ENCODE data around the gene PLVAP.

The PLVAP gene

DNA sequence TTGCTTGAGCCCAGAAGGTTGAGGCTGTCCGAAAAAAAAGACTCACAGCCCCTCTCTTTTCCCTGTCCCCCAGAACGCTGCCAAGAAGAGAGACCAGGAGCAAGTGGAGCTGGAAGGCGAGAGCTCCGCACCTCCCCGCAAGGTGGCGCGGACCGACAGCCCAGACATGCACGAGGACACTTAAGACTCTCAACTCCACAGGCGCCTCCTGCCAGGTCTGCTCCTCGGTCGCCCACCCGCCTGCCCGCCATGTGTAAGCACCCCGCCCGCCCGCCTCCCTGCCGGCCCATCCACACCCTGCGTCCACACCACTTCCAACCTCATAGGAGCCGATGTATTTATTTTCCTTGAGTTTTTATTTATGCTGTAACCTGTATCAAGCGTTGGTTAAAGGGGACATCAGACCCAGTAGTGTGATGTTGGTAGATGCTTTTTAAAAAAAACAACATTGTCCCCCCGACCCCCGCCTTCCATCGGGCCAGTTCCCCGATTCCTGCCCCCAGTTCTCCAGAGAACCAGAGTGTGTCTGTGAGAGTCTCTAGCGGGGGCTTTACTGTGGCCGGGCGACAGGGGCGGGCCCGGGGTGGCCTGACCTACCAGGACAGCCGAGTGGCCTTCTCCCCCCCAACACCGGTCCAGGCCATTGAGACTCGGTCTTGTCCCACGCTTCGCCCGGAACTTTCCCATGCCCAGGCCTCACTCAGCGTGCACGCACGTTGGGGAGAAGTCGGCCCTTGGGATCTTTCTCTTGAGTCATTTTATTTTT is 57.5 kb downstream of the PLVAP start:
- no peak for DNase-seq

GRCh38 chr19:17318966-17319365 is 58.2 kb downstream of the PLVAP start:
- DNase-seq: no peak

- DNase-seq: no peak
Observed at GRCh38 chr19:17314007-17314593, 63.0 kb downstream of the PLVAP start.

- DNase-seq: no peak
Observed at GRCh38 chr19:17312189-17313113, 64.7 kb downstream of the PLVAP start.

GRCh38 chr19:17311455-17312188 is 65.5 kb downstream of the PLVAP start:
- DNase-seq: no peak

DNA sequence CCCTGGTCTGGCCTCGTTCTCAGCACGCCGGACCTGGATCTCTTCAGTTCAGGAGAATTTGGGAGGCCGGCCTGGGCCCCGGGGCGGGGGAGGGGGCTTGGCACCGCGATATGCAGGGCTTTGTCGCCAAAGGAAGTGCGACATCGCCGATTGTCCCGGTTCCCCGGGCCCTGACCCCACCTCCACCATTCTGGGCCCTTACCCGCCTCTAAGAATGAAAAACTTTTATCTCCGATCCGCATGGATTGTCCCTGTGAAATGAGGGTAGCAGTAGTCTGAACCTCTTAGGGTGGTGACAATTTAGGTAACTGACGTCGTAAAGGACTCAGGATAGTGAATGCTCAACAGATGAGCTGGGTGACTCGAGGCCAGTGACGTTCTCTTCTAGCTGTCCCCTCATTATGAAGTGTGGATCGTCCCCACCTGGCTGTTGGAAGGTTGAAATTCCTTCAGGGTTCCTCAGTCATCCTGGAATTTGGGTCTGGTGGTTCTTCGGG is 67.1 kb downstream of the PLVAP start:
- DNase-seq: no peak

GRCh38 chr19:17309198-17309964 is 67.8 kb downstream of the PLVAP start, which contains the start of gene DDA1:
Gene DDA1, plus strand, starts transcription at chr19:17309563. Its CDS starts 92 bp downstream, at chr19:17309655.
- peak; percentile 100 for DNase-seq

DNA sequence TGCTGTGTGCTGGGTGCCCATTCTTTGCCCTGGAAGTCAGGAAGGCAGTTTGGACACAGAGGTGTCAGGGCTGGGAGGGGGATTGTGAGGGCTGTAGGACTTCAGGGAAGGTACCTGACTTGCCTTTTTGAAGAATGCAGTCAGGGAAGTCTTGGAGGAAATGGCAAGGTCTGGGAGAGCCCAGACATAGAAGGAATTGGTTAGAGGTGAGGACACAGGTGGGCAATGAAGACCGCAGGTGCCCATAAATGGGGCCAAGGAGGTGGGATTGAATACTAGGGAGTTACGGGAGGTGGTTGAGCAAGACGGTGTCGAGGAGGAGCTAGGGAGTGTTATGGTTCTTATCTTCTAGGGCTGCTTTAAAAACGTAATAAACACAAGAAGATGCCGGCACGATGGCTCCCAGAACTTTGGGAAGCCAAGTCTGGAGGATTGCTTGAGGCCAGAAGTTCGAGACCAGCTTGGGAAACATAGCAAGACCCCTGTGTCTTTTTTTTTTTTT is 69.2 kb downstream of the PLVAP start:
- no peak for DNase-seq

GRCh38 chr19:17306285-17306714 is 70.8 kb downstream of the PLVAP start:
- DNase-seq: no peak

GRCh38 chr19:17305517-17306284 is 71.4 kb downstream of the PLVAP start, which contains the start of gene MRPL34:
Gene MRPL34, plus strand, starts transcription at chr19:17305872. Its CDS starts 21 bp downstream, at chr19:17305893.
- peak; percentile 99 for DNase-seq

DNA sequence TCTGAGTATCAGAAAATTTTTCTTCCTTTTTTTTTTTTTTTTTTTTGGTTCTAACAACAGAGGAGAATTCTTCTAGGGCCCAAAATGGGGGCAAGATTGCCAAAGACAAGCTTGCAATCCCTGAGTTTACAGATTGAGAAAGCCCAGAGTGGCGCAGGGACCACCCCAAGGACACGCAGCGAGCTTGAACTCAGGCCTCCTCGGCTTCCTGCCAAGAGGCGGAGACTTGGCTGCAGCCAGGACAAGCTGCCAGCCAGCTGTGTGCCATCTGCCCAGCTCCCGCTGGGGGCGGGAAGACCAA is 72.0 kb downstream of the PLVAP start:
- no peak for DNase-seq

DNA sequence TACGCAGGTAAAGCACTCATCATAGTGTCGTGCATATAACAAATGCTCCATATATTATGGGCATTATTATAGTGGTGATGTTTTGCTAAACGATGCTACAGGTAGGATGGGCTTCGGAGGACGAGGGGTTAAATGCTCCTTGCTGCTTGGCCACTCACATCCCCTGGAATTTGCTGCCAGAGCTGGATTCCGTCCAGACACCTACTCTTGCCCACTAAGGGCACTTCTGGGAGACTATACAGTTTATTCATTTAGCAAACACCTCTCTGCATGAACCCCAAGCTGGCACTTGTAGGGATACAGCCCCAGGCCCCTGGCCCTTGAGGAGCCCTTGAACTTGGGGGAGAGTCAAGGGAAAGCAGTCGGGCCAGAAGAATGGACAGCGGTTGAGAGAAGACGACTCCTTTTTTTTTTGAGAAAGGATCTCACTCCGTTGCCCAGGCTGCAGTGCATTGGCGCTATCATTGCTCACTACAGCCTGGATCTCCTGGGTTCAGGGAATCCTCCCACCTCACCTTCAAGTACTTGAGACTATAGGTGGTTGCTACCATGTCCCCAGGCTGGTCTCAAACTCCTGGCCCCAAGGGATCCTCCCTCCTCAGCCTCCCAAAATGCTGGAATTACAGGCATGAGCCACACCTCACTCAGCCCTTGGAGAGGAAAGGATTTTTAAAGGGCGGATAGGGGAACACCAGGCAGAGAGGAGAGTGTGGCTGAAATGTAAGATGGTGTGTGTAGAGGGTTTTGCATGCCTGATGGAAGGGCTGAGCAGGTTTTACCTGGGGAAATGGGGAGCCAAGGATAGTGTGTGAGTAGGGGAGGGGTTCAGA is 72.5 kb downstream of the PLVAP start:
- no peak for DNase-seq

- no peak for DNase-seq
Observed at GRCh38 chr19:17303940-17304267, 73.2 kb downstream of the PLVAP start.

DNA sequence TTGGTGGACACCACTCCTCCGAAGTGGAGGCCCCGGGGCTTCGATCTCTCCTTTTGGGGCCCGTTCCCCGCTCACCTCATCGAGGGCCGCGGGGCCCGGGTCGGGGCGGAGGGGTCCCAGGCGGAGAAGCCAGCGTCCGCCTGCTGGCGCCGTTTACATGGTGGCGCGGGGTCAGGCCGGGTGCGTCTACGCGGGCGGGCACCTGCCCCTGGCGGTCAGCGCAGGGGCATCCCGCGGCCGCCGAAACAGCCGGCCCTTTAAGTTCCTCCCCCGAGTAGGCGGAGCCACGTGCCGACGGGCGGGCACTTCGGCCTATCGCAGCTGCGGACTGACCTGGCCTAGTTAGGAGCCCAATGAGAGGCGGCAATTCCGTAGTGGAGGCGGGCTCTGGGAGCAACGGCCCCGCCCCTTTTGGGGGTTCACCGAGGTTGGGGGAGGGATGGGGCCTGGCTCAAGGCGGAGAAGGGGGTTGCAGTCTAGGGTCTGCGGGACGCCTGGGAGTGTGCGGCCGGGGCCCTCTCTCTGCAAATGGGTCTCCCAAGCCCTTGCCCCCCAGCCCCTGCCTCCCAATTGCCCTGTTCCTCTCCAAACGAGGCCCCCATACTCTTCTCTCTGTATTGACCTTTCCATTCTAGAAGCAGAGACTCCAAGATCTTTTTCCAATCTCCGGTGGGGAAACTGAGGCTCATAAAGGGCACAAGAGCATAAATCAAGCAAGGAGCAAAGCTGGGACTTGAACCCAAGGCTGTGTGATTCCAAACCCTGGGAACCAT is 73.8 kb downstream of the PLVAP start, which contains the start of gene ABHD8:
TSS of gene ABHD8 (minus strand) at position 259 of the 773 bp plus-strand sequence. CDS start 1,809 bp downstream, outside the sequence.
- DNase-seq: peak; percentile 95

DNA sequence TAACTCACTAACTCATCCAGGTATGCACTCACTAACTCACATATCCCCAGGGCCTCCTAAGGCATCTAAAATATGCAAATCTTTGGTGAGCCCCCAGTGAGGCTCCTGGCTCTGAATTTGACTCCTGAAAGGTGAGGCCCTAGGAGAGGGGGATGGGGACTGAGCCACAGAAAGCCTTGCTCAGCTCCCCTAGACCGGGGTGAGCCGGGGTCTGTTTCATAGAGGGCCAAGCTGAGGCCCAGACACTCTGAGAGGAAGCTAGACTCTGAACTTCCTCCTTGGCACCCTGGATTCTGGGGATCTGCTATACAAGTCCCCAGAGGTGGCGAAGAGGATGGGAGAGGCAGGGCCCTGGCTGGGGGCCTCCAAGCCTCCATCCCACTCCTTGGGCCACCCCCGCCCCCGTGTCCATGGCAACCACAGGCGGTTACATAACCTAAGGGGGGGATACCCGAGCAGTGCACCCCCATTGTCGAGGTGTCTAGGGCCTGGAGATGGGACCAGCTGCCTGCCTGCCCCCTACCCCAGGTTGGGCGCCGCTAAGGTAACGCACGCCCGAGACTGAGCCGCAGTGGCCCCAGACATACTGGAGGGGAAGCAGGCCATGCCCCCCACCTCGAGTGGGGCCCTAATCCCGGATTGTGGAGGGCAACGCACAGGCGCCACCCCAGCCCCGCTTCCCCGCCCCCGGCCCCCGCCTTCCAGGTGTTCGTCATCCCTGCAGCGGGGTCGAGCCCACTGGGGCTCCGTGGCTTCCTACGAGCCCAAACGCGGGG is 74.6 kb downstream of the PLVAP start:
- DNase-seq: no peak
